ENCODE data around the gene MAD1L1.
A peak's percentile ranks its signal among the peaks of the same experiment; 100 is the strongest.
"Not testable (repeated sequence)": the region's sequence is repeated elsewhere in the genome, so short reads cannot be mapped to it uniquely, and the experiment has no call there.

The MAD1L1 gene

DNA sequence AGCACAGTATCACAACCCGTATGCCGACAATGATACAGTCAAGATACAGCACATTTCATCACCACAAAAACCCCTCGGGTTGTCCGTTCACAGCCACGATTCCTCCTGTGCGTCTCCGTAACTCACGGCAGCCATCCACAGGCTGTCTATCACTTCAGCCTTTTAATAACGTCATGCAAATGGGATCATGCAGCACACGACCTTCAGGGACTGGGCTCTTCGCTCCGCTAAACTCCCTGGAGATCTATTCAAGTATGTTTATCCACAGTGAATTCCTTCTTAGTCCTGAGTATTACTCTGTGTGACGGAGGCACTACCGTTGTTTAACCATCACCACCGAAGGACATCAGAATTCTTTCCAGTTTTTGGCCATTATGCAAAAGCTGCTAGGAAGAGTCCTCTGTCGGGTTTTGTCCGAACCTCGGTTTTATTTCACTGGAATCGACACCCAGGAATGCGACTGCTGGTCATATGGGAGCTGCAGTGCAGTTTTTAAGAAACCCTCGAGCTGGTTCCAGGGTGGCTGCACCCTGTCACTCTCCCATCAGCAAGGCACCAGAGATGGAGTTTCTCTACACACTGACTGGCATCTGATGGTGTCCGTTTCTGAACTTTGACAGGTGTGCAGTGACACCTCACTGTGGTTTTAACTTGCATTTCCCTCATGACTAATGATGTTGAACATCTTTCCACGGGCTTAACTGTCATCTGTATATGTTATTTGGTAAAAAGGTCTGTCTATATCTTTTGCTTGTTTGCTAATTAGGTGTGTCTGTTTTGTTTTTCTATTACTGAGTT, 193.6 kb downstream of the MAD1L1 start:
- DNase-seq, result peak; percentile 33

DNA sequence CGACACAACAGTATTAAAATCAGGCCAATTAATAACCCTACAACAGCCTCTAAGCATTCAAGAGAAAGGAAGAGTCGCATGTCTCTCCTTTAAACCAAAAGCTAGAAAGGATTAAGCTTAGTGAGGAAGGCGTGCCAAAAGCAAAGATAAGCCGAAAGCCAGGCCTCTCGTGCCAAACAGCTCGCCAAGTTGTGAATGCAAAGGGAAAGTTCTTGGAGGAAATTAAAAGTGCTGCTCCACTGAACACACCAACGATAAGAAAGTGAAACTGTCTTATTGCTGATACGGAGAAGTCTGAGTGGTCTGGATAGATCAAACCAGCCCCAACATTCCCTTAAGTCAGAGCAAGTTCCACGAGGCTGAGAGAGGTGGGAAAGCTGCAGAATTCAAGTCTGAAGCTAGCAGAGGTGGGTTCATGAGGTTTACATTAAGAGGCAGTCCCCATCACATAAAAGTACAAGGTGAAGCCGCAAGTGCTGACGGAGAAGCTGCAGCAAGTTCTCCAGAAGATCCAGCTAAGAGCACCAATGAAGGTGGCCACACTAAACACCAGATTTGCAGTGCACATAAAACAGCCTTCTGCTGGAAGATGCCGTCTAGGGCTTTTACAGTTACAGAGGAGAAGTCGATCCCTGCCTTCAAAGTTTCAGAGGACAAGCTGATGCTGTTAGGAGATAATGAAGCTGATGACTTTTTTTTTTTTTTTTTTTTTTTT, 194.8 kb downstream of the MAD1L1 start:
- peak; percentile 35 for DNase-seq

DNA sequence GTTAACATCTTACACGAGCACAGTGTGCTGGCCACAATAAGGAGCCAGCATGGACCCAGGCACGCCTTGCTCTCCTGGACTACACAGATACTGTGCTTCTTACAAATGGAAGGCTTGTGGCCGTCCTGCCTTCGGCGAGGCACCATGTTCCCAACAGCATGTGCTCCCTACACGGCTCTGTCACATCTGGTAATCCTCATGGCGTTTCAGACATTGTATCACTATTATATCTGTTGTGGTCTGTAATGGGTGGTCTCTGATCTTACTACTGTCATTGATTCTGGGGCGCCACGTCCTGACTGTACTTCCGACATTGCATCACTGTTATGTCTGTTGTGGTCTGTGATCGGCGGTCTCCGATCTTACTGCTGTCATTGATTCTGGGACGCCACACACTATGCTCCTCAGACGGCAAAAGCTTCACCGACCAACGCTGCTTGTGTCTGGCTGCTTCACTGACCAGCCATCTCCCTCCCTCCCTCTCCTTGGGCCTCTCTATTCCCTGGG, 195.4 kb downstream of the MAD1L1 start:
- DNase-seq, result peak; percentile 32

DNA sequence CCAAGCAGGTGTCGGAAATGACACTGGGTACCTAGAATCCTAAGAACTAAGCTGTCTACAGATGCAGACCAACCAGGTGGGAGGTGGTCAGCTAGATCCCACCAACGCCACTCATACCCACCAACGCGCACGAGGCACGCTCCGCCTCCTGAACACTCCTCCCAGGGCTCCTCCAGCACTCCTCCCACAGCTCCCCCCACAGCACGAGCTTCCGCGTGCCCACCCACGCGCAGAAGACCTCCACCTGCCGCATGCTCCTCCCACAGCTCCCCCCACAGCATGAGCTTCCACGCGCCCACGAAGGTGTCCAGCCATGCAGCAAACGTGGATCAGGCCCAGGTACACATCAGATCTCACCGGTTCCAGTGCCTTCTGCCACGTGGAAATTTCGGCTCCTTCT, 196.0 kb downstream of the MAD1L1 start:
- DNase-seq, result peak; percentile 42

DNA sequence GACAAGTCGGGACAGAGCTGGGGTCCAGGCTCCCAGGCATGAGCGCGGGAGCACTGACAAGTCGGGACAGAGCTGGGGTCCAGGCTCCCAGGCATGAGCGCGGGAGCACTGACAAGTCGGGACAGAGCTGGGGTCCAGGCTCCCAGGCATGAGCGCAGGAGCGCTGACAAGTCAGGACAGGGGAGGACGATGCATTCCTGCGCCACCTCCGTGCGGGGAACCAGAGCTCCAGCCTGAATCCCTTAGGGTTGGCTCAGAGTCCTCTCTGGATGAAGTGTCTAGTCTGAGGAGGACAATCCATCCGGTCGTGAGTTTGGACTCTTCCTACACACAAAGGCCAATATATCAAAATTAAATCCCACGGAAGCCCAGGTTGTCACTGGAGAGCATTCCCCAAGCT, 196.5 kb downstream of the MAD1L1 start:
- DNase-seq, result not testable (repeated sequence)

DNA sequence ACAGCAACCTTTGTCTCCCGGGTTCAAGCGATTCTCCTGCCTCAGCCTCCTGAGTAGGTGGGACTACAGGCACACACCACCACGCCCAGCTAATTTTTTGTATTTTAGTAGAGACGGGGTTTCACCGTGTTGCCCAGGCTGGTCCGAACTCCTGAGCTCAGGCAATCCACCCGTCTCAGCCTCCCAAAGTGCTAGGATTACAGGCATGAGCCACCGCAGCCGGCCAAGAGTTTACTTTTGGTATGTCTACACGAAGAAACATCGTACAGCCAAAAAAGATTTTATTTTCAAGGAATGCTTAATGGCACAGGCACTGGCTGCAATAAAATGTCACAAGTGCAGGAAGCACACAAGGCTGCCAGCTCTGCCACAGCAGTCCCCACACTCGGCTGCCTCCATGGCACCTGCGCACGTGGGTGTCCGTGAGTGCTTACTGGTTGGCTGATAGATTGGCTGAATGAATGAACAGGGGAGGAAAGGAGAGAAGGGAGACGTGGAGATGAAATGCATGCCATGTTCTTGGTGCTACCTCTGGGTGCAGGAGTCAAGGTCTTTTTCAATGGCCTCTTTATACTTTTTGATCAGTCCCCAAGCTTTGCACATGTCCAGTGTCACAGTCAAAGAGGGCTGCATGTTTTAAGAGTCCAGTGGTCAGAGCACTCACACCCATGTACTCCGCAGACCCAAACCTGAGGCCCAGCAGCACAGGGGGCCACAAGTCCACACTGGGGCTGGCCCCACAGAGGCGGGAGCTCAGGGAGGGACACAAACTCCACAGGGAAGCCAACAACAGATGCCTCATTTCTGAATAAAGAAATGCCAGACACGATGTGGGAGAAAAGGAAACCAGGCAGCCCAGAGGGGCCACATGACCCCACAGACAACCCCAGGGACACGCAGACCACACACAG, 198.2 kb downstream of the MAD1L1 start:
- peak; percentile 40 for DNase-seq

DNA sequence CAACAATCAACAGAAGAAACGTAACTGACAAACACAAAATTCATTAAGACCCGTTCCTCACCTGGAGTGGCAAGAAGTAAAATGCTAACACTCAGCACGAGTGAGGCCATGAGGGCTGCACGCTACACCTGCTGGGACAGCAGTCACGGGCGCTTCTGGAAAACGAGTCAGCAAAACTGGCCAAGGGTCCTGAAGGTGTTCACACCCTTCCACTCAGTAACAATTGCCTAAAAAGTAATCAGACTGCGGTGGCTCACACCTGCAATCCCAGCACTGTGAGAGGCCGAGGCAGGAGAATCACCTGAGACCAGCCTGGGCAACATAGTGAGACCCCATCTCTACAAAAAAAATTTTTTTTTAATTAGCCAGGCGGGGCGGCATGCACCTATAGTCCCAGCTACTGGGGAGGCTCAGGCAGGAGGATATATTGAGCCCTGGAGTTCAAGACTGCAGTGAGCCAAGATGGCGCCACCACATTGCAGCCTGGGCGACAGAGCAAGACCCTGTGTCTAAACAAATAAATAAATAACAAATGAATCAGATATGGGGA, 199.1 kb downstream of the MAD1L1 start:
- peak; percentile 22 for DNase-seq

DNA sequence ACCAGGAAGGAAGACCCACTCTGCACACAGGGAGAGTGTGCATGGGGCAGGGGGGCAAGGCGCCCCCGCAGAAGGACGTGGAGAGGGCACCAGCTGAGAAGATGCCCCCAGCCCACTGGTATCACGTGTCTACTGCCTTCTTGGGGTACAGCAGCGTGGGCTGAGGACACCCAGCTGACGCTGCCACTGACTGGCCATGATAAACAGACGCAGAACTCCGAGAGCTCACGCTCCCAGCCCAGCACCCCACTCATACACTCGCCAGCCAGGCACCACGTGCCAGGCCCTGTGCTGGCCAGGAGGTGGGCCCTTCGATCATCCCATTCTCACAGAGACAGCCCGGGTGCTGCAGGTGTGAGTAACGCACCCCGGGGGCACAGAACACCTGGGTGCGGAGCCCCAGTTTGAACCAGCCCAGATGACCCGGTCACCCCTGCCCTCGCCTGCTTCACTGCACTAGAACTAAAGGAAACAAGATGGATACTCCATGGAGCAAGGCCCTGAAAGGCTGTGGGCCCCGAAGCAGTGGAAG, 199.8 kb downstream of the MAD1L1 start:
- DNase-seq, result no peak

DNA sequence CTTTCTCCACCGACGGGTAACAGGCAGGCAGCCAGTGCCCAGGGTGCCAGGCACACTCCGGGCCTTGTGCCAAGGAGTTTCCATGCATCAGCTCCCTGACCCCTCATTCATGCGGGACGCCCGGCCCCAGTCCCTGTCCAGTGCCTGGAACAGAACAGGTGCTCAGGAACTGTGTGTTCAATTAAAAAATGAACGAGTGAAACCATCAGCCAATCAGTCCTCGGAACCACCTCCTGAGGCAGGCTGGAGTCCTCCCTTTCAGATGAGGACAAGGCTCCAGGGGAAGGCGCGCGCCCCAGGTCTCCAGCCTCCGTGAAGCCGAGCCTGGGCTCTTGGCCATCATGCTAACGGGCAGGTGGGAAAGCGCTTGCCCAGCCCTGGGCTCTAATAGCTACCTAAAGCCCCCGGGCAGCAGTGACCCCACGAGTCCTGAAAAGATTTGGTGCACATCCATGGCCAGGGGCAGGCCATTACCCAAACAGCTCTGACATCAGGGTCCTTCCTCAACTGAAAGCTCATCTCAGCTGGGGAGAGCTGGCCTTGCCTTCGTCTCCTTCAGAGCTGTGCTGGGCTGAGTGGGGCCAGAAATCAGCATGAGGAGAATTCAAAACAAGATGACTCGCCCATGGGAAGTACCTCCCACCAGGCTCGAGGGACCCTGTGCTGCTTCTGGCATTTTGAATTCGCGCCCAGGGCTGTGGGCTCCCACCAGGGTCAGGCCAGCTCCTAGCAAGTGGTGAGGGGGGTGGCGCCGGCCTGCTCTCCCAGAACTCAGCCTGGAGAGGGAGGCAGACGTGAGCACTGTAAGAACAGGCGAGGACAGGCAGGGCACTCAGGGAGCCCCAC, 200.5 kb downstream of the MAD1L1 start:
- peak; percentile 79 for DNase-seq

DNA sequence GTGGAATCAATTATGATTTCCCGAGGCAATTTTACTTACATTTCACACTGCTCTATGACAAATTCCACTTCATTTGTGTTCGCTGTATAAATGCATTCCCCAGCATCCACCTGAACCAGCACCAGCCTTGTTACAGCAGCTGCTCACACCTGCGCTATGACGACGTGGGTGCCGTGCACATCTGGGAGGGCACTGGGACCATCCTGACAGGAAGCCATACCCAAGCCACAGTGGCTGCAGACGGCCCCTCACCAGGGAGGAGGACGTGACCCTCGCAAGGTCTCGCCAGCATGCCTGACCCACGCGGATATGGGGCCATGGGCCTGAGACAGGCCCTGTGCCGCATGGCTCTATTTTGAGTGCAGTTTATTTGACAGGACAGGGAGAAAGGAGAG, 201.3 kb downstream of the MAD1L1 start:
- peak; percentile 48 for DNase-seq

DNA sequence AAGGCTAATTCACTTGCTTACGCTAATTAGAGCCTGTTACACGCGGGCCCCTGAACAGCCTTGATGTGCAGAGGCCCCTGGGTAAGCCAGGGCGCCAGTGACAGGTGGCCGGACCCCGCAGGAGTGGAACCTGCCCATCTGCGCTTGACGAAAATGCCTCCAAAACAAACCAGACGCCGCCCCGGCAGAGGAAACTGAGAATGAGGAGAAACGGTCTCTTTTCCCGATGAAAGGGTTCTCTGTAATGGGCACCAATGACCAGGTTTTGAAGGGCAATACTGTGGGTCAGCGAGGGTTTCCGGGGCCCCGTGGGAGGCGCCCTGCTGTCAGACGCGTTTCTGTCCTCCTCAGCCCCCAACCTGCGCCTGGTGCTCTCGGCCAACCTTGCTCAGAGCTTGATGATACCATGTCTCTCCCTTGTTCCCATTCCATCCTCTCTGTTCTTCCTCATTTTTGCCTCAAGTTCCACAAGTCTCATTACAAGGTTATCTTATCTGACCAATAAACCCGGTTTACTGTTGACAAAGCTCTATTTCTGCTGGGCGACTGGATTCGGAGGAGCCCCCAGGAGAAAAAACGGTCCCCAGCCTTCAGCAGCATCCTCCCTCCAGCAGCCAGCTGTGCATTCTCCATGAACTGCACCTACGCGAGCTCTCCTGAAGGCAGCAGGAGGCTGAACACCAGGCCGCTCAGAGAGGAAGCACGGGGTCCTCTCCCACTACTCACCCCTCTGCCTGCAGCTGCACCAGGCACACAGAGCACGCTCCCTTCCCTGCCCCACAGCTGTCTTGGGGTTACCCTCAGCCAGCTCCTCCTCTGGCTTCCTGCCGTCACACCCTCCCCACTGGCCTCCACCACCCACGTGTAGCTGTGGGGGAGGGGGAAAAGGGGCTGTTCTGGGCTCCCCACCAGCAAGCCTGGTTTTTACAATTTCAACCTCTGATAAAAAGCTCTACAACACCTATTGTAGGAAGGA, 202.0 kb downstream of the MAD1L1 start:
- peak; percentile 44 for DNase-seq

DNA sequence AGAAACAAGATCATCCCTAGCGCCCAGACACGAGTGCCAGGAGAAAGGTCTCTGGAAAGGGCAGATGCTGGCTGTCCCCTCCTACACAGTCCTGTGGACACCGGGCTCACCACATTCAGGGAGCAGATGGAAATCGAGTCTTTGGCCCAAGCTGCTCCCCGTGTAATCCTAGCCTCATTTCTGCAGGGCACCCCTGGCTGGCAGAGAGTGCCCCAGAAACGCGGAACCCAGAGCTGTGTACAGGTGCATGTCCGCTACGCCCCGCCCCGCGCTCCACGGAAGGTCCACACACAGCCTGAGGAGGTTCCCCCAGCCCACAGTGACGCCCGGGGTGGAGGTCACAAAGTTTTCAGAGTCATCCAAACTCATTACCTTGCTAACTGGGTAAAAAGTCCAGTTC, 202.8 kb downstream of the MAD1L1 start:
- peak; percentile 37 for DNase-seq

DNA sequence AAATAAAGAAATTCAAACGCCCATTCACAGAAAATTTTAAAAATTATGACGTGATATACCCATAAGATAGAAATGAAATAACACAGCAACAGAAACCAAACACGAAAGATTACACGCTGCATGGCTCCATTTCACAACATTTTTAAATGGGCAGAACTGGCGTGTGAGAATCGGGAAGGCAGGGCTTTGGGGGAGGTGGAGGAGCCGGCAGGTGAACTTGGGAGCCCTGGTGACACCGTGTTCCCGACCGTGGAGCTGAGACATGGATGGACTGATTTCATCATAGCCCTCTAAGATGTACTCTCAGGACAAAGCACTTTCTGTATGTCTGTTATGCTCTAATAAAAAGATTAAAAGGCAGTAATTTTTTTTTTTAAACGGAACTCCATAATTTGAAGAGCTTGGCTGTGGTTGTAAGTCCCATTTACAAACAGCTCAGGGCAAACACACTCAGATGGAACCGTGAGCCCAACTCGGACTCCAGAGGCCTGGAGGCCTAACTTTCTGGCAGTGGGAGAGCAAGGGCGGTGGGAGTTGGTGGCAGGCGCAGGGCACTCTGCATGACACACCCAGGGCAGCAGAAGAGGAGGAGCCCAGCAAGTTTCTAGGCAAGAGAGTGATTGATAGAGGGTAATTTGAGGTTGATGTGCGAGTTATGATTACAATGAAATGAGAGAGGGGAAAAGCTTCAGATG, 203.4 kb downstream of the MAD1L1 start:
- DNase-seq, result no peak

DNA sequence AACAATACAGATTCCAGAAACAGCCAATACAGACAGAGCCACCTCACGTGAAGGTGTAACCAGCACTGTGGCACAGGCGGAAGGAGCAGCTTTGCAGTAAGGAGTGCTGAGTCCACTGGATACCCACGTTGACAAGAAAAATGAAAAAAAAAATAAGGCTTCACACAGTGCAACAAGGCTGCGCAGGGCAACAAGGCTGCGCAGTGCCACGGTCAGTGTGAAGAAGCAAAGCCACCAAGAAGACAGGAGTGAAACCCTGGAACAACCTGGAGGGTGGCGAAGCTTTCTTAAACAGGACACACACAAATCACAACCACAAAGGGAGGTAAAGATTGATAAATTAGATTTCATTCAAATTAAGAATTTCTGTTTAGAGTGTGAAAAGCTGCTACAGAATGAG, 204.0 kb downstream of the MAD1L1 start:
- DNase-seq, result no peak

DNA sequence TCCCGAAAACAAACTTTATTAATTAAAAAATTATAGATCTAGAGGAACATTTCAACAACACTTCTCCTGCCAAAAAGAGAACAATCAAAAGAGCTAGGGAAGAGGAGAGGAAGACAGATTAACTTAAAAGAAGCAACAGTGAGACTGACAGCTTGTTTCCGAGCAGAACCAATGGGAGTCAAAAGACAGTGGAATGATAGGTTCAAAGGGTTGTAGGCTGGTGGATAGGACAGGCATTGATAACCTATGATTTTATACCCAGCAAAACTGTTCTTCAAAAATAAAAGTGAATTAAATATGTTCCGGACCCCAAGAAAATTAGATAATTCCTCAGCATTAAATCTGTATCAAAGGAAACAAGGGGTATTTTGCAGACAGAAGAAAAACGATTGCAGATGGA, 207.6 kb downstream of the MAD1L1 start:
- no peak for DNase-seq

DNA sequence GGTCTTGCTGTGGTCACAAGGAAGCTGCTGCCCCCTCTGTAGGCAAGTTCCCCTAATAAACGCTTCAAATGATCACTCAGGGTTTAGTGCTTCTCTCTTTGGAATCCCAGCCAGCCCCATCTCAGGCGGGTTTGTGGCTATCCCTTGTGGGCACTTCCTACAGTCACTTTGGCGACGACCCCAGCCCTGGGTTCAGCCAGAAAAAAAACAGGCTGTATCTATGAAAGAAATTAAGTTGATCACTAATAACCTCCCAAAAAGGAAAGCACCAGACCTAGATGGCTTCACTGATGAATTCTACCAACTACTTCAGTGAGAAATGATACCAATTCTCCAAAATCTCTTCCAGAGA, 208.2 kb downstream of the MAD1L1 start:
- DNase-seq, result no peak

DNA sequence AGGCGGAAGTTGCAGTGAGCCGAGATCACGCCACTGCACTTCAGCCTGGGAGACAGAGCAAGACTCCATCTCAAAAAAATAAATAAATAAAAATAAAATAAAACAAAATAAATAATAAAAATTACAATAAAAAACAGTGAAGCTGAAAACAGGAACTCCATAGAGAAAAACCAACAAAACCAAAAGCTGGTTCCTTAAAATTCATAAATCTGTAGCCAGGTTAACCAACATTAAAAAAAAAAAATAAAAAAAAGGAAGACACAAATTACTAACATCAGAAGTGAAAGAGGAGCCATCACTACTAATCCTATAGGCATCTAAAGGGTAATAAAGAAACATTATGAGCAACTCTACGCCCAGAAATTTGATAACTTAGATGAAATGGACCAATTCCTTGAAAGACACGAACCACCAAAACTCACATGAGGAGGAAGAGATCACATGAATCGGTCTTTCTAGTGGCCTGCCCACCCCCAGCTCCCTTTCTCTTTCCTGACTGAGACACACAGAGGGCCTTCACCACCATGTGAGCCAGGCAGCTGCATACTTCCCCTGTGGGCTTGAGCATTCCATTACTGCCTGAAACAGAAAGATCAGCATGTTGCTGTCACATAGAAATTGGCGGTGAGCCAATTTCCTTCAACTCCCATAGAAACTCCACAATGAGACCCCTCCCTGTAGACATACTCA, 208.7 kb downstream of the MAD1L1 start:
- peak; percentile 39 for DNase-seq

DNA sequence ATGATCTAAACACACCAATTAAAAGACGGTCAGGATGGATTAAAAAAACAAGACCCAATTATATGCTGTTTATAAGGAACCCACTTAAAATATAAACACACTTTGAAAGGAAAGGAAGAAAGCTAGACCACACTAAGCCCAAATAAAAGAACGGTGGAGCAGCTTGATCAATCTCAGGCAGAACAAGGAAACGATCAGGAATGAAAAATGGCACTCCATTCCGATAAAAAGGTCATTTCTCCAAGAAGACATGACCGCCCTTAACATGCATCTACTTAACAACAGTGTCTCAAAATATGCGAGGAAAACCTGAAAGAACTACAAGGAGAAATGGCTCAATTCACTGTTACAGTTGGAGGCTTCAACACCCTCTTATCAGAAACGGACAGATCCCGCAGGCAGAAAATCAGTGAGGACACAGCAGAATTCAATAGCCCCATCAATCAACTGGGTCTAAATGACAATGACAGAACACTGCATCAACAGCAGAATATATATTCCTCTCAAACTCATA, 210.0 kb downstream of the MAD1L1 start:
- DNase-seq, result no peak

DNA sequence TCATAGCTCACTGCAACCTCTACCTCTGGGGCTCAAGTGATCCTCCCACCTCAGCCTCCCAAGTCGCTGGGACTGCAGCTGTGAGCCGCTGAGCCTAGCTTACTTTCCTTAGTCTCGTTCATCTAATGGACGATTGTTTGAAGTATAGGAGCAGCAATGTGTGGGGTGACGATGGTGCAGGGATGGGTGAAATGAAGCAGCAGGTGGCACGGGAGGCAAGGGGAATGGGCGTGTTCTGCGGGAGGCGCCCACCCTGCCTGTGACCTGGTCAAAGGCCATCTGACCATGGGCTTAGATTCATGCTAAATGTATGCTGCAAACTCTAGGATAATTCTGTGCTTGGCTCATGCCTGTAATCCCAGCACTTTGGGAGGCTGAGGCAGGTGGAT, 210.7 kb downstream of the MAD1L1 start:
- DNase-seq, result no peak
